Measurements from ENCODE around the gene LECT2. TPM values are rescaled to one million over a fixed set of nuclear protein-coding genes. Genes with fewer than 3 reads are reported as not detected.

Gene LECT2
- total RNA-seq, 3 donors from 2014 or later, result not detected

GRCh38 chr5:135979510-135979909, 24.7 kb upstream of the LECT2 start:
- no peak for DNase-seq (ENCODE audit: low spot score in 2 of 2)
- TF ChIP-seq CTCF (IDR thresholded peaks at IDR 0.05) (no peak), POLR2AphosphoS5 (IDR thresholded peaks at IDR 0.05) (no peak), POLR2A (IDR thresholded peaks at IDR 0.05) (no peak)
- Histone ChIP-seq H3K4me1 (no peaks in the 10 kb centered on the region), H3K27ac (no peak overlapping the region), H3K36me3 (no peaks in the 10 kb centered on the region), H3K4me3 (no peak overlapping the region), H3K9me3 (no peaks in the 10 kb centered on the region), H3K27me3 (no peaks in the 10 kb centered on the region)
- intact Hi-C loops (cut with DNase I; ENCODE audit: low total_unique reads), result no loop called here

GRCh38 chr5:135978993-135979392, 24.2 kb upstream of the LECT2 start:
- no peak for DNase-seq (ENCODE audit: low spot score in 2 of 2)
- no peaks in the 10 kb centered on the region for H3K36me3 ChIP-seq
- no peaks in the 10 kb centered on the region for H3K4me1 ChIP-seq
- no peaks in the 10 kb centered on the region for H3K9me3 ChIP-seq
- no peak overlapping the region for H3K4me3 ChIP-seq
- intact Hi-C loops (cut with DNase I; ENCODE audit: low total_unique reads), result no loop called here
- H3K27ac ChIP-seq, result no peak overlapping the region
- TF ChIP-seq CTCF (IDR thresholded peaks at IDR 0.05) (no peak), POLR2AphosphoS5 (IDR thresholded peaks at IDR 0.05) (no peak), POLR2A (IDR thresholded peaks at IDR 0.05) (no peak)
- no peaks in the 10 kb centered on the region for H3K27me3 ChIP-seq

GRCh38 chr5:135978212-135978631, 23.4 kb upstream of the LECT2 start:
- intact Hi-C loops (cut with DNase I; ENCODE audit: low total_unique reads), result no loop called here
- H3K27ac ChIP-seq, result no peak overlapping the region

GRCh38 chr5:135977375-135977928, 22.7 kb upstream of the LECT2 start:
- Histone ChIP-seq H3K27me3 (no peaks in the 10 kb centered on the region), H3K4me3 (no peak overlapping the region), H3K4me1 (no peaks in the 10 kb centered on the region), H3K9me3 (no peaks in the 10 kb centered on the region), H3K36me3 (no peaks in the 10 kb centered on the region), H3K27ac (no peak overlapping the region)
- no peak for DNase-seq (ENCODE audit: low spot score in 2 of 2)
- TF ChIP-seq CTCF (IDR thresholded peaks at IDR 0.05), result peak in 1 of 3 donors; percentile 42
- no peak for TF ChIP-seq POLR2A (IDR thresholded peaks at IDR 0.05)
- intact Hi-C loops (cut with DNase I; ENCODE audit: low total_unique reads), result no loop called here

More at GRCh38 chr5:135978212-135978631, 23.4 kb upstream of the LECT2 start:
- no peaks in the 10 kb centered on the region for H3K36me3 ChIP-seq
- no peak overlapping the region for H3K4me3 ChIP-seq
- TF ChIP-seq POLR2A (IDR thresholded peaks at IDR 0.05), result no peak
- TF ChIP-seq POLR2AphosphoS5 (IDR thresholded peaks at IDR 0.05), result no peak
- no peak for TF ChIP-seq CTCF (IDR thresholded peaks at IDR 0.05)
- no peaks in the 10 kb centered on the region for H3K9me3 ChIP-seq
- no peaks in the 10 kb centered on the region for H3K4me1 ChIP-seq
- no peak for DNase-seq (ENCODE audit: low spot score in 2 of 2)
- H3K27me3 ChIP-seq, result no peaks in the 10 kb centered on the region

- no peak for TF ChIP-seq CTCF (IDR thresholded peaks at IDR 0.05)
- TF ChIP-seq POLR2AphosphoS5 (IDR thresholded peaks at IDR 0.05), result no peak
- TF ChIP-seq POLR2A (IDR thresholded peaks at IDR 0.05), result no peak
- Histone ChIP-seq H3K9me3 (no peaks in the 10 kb centered on the region), H3K27ac (no peak overlapping the region), H3K4me1 (no peaks in the 10 kb centered on the region), H3K4me3 (no peak overlapping the region), H3K27me3 (no peaks in the 10 kb centered on the region), H3K36me3 (no peaks in the 10 kb centered on the region)
- DNase-seq (ENCODE audit: low spot score in 2 of 2), result no peak
- intact Hi-C loops (cut with DNase I; ENCODE audit: low total_unique reads), result no loop called here
These were observed 21.4 kb upstream of the LECT2 start for GRCh38 chr5:135976216-135976615.

Measured in breast epithelium (tissue), 4 donors.